Caco-2 (cell line): ENCODE measurements around the gene TGFB2. TPM values are rescaled to one million over a fixed set of nuclear protein-coding genes. Genes with fewer than 3 reads are reported as not detected.

Experiments used
- BruUV-seq: library from RNA; stranded (reverse); fragments of 400-500 nt; replicated peaks from 2 replicates; lab custom pipeline; 2021; lab: Mats Ljungman, UMichigan
- CTCF ChIA-PET: fragments of 300-600 bp; sonication (Branson Sonifier 250); formaldehyde crosslinking; loops from one replicate; lab custom pipeline; 2022; ENCODE audit warnings: antibody characterized with exemption; lab: Charles Lee
- POLR2A ChIA-PET: fragments of 300-600 bp; sonication (Branson Sonifier 250); formaldehyde crosslinking; loops from one replicate; lab custom pipeline; 2022; ENCODE audit warnings: antibody characterized with exemption; lab: Charles Lee
- DNase-seq, 2 experiments: peaks; one replicate each; pipeline versions ENCODE4 v3.0.0 to v3.0.0-alpha.2; 2020 to 2022
- H3K27me3 ChIP-seq: replicated peaks from 2 replicates; pipeline ENCODE4 v1.6.0; 2011; ENCODE audit warnings: low read length; ENCODE audit not compliant: control insufficient read depth, insufficient read depth
- H3K36me3 ChIP-seq: 2 replicates; pipeline ENCODE4 v1.5.1; 2011; ENCODE audit warnings: low read length; ENCODE audit not compliant: control insufficient read depth, insufficient read depth
- H3K4me1 ChIP-seq: fragments of 250-450 bp; sonication (Bioruptor Pico); 2 replicates; pipeline ENCODE4 v1.5.1; 2020; ENCODE audit warnings: mild to moderate bottlenecking
- H3K4me3 ChIP-seq: 2 replicates; pipeline ENCODE4 v1.5.1; 2011; ENCODE audit warnings: low read depth, mild to moderate bottlenecking, control low read depth, low read length
- H3K9me3 ChIP-seq: fragments of 250-450 bp; sonication (Bioruptor Pico); 2 replicates; pipeline ENCODE4 v1.5.1; 2020; ENCODE audit warnings: mild to moderate bottlenecking, moderate library complexity
- H3K27ac Mint-ChIP-seq: one replicate; pipeline ENCODE4 v1.8.0; 2022; ENCODE audit warnings: mixed read lengths; ENCODE audit not compliant: unreplicated experiment
- H3K27me3 Mint-ChIP-seq: one replicate; pipeline ENCODE4 v1.8.0; 2022; ENCODE audit warnings: mixed read lengths; ENCODE audit not compliant: insufficient read depth, unreplicated experiment
- H3K36me3 Mint-ChIP-seq: one replicate; pipeline ENCODE4 v1.8.0; 2022; ENCODE audit warnings: mild to moderate bottlenecking, mixed read lengths; ENCODE audit not compliant: insufficient read depth, unreplicated experiment
- H3K4me1 Mint-ChIP-seq: one replicate; pipeline ENCODE4 v1.8.0; 2022; ENCODE audit warnings: low read depth, mixed read lengths; ENCODE audit not compliant: unreplicated experiment
- H3K4me3 Mint-ChIP-seq: one replicate; pipeline ENCODE4 v1.8.0; 2022; ENCODE audit warnings: mild to moderate bottlenecking, moderate library complexity, mixed read lengths; ENCODE audit not compliant: unreplicated experiment
- H3K9me3 Mint-ChIP-seq: one replicate; pipeline ENCODE4 v1.8.0; 2022; ENCODE audit warnings: mixed read lengths; ENCODE audit not compliant: unreplicated experiment
- intact Hi-C: fragments of 100-400 bp; cut with micrococcal nuclease; formaldehyde crosslinking; loops from one replicate; pipeline ENCODE4 v1.10.0; 2022; ENCODE audit not compliant: unreplicated experiment
- total RNA-seq: library from RNA; stranded (reverse); gene quantifications from 2 replicates; pipeline ENCODE4 v1.2.3, GENCODE V29; 2022
- TF ChIP-seq, protein P1 (sequence below), 2 experiments: fragments of 200-600 bp in 1 of 2; IDR thresholded peaks; 1 replicate in 1 of 2; 2 replicates in 1 of 2; pipeline versions ENCODE4 v1.5.1 to v1.8.0; 2011 to 2022; ENCODE audit warnings: antibody characterized with exemption in 1 of 2, control low read depth in 1 of 2, inconsistent platforms in 1 of 2, low read depth in 1 of 2, low read length in 1 of 2, mild to moderate bottlenecking in 1 of 2, moderate library complexity in 1 of 2; ENCODE audit not compliant: insufficient read depth in 1 of 2, severe bottlenecking in 1 of 2, unreplicated experiment in 1 of 2

The TGFB2 gene
- total RNA-seq, 1 experiment from 2014 or later = 14.2 TPM

DNA sequence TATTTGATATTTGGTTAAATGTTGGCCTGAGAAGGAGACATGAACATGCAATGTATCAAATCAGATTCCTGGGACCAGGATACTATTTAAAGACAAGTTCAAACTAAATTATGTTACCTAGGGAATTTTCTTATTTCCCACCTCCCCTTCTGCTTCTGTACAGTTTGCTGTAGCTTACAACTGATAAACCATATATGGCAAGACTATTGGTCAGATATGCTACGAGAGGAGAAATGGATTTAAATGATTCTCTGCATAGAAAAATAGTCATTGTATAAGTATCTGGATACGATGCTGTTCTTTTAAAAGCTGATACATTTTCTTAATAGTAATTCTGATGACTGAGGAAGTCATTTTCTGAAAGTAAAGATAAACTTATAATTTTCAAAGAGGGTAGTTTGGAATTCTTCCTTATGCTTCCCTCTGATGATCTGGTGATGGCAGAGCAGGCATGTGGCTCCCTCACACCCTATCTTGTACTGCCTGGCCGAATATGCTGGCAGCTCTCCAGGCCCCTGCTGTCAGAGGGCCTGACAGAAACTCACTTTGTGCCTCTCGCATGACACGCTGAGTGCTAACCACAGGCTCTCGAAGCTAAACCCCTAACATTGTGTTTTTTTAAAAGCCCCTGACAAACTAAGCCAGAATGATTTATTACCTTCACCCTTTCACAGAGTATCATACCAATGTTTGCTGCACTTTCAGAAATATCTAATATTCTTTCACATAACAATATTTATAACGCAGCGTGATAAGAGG, 40.7 kb upstream of the TGFB2 start:
- Mint-ChIP-seq H3K27me3 (no peaks in the 10 kb centered on the region), H3K27ac (no peak overlapping the region), H3K36me3 (peaks cover 30% of the 10 kb centered on the region), H3K4me3 (no peak overlapping the region), H3K4me1 (peaks cover 19% of the 10 kb centered on the region), H3K9me3 (no peaks in the 10 kb centered on the region)
- Histone ChIP-seq H3K9me3 (no peaks in the 10 kb centered on the region), H3K36me3 (peaks cover 2% of the 10 kb centered on the region; the same call in 1 of the 2 replicates), H3K27me3 (no peaks in the 10 kb centered on the region), H3K4me3 (no peak overlapping the region), H3K4me1 (peaks cover 21% of the 10 kb centered on the region)
- BruUV-seq = no TSS peak
- TF ChIP-seq, protein P1, sequence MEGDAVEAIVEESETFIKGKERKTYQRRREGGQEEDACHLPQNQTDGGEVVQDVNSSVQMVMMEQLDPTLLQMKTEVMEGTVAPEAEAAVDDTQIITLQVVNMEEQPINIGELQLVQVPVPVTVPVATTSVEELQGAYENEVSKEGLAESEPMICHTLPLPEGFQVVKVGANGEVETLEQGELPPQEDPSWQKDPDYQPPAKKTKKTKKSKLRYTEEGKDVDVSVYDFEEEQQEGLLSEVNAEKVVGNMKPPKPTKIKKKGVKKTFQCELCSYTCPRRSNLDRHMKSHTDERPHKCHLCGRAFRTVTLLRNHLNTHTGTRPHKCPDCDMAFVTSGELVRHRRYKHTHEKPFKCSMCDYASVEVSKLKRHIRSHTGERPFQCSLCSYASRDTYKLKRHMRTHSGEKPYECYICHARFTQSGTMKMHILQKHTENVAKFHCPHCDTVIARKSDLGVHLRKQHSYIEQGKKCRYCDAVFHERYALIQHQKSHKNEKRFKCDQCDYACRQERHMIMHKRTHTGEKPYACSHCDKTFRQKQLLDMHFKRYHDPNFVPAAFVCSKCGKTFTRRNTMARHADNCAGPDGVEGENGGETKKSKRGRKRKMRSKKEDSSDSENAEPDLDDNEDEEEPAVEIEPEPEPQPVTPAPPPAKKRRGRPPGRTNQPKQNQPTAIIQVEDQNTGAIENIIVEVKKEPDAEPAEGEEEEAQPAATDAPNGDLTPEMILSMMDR (IDR thresholded peaks at IDR 0.05; ENCODE audit: insufficient read depth in 1 of 2, low read depth in 1 of 2, low read length in 1 of 2, severe bottlenecking in 1 of 2, unreplicated experiment in 1 of 2) = no peak
- DNase-seq = no peak
- ChIA-PET POLR2A (no interaction called here), CTCF (no interaction called here)
- intact Hi-C loops = no loop called here

DNA sequence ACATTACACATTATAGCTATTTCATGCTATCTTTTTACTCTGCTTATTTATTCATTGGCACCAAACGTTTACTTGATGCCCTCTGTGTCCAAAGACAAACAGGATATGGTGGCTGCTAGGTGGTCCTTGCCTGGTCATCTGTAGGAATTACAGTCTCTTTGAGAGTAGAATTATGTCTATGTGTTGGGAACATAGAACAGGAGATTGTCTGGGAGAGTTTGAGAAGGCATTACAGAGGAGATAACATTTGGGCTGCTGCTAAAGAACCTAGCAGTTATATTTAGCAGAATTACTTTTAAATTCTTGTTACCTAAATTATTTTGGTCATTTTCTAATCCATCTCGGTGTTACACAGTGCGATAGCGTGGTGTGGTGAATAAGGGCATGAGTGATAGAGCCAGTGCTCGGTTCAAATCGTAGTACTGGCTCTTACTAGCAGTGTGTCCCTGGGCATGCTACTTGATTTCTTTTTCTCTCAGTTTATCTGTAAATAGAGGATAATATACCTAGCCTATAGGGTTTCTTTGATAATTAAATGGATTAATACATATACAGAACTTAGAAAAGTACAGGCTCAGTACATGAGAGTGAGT, 39.6 kb upstream of the TGFB2 start:
- H3K27me3 ChIP-seq = no peaks in the 10 kb centered on the region

DNA sequence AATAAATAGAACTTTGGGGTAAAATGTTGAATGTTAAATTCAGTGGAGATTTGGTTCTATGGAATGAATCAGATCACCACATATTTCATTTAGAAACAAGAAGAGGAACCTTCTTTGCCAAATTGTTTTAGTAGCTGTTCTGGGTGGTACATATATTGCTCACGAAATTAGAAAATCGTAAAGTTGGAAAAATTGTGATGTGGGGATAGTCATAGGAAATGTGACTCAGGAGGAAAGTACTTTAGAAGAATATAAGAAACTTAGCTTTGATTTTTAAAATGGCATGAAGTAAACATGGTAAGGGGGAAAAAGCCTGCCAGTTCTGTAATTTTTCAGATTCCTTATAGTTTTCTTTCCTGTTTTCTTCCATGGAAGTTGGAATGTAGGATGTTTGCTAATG, 32.6 kb upstream of the TGFB2 start:
- Mint-ChIP-seq H3K4me3 (no peak overlapping the region), H3K4me1 (peaks cover 11% of the 10 kb centered on the region), H3K27me3 (no peaks in the 10 kb centered on the region), H3K36me3 (peaks cover 25% of the 10 kb centered on the region), H3K27ac (no peak overlapping the region), H3K9me3 (no peaks in the 10 kb centered on the region)
- H3K27me3 ChIP-seq = no peaks in the 10 kb centered on the region
- ChIA-PET POLR2A (no interaction called here), CTCF (no interaction called here)
- DNase-seq = no peak
- no TSS peak for BruUV-seq
- intact Hi-C loops = no loop called here
- no peaks in the 10 kb centered on the region for H3K36me3 ChIP-seq
- no peak overlapping the region for H3K4me3 ChIP-seq
- TF ChIP-seq, protein P1 (IDR thresholded peaks at IDR 0.05; ENCODE audit: insufficient read depth in 1 of 2, low read depth in 1 of 2, low read length in 1 of 2, severe bottlenecking in 1 of 2, unreplicated experiment in 1 of 2) = no peak
- no peaks in the 10 kb centered on the region for H3K4me1 ChIP-seq
- H3K9me3 ChIP-seq = no peaks in the 10 kb centered on the region; the same call in 1 of the 2 replicates

More for the DNA sequence above, 39.6 kb upstream of the TGFB2 start:
- Histone ChIP-seq H3K9me3 (no peaks in the 10 kb centered on the region; the same call in 1 of the 2 replicates), H3K36me3 (peaks cover 2% of the 10 kb centered on the region; the same call in 1 of the 2 replicates), H3K4me1 (peaks cover 18% of the 10 kb centered on the region), H3K4me3 (no peak overlapping the region)
- H3K36me3 Mint-ChIP-seq = peaks cover 36% of the 10 kb centered on the region
- no peak for DNase-seq
- no peak overlapping the region for H3K27ac Mint-ChIP-seq
- no TSS peak for BruUV-seq
- TF ChIP-seq, protein P1 (IDR thresholded peaks at IDR 0.05; ENCODE audit: insufficient read depth in 1 of 2, low read depth in 1 of 2, low read length in 1 of 2, severe bottlenecking in 1 of 2, unreplicated experiment in 1 of 2) = no peak
- peaks cover 19% of the 10 kb centered on the region for H3K4me1 Mint-ChIP-seq
- H3K4me3 Mint-ChIP-seq = no peak overlapping the region
- POLR2A ChIA-PET = no interaction called here
- H3K27me3 Mint-ChIP-seq = no peaks in the 10 kb centered on the region
- intact Hi-C loops = no loop called here
- H3K9me3 Mint-ChIP-seq = no peaks in the 10 kb centered on the region
- CTCF ChIA-PET = no interaction called here
